GM18508 (cell line): Measurements from ENCODE around the gene NKG7.

Experiments used
- ATAC-seq: cut with Tn5 transposase; IDR thresholded peaks from one replicate; pipeline ENCODE4 v1.9.1; 2021; ENCODE audit warnings: moderate number of reproducible peaks; ENCODE audit not compliant: insufficient read depth, unreplicated experiment

NKG7 gene

DNA sequence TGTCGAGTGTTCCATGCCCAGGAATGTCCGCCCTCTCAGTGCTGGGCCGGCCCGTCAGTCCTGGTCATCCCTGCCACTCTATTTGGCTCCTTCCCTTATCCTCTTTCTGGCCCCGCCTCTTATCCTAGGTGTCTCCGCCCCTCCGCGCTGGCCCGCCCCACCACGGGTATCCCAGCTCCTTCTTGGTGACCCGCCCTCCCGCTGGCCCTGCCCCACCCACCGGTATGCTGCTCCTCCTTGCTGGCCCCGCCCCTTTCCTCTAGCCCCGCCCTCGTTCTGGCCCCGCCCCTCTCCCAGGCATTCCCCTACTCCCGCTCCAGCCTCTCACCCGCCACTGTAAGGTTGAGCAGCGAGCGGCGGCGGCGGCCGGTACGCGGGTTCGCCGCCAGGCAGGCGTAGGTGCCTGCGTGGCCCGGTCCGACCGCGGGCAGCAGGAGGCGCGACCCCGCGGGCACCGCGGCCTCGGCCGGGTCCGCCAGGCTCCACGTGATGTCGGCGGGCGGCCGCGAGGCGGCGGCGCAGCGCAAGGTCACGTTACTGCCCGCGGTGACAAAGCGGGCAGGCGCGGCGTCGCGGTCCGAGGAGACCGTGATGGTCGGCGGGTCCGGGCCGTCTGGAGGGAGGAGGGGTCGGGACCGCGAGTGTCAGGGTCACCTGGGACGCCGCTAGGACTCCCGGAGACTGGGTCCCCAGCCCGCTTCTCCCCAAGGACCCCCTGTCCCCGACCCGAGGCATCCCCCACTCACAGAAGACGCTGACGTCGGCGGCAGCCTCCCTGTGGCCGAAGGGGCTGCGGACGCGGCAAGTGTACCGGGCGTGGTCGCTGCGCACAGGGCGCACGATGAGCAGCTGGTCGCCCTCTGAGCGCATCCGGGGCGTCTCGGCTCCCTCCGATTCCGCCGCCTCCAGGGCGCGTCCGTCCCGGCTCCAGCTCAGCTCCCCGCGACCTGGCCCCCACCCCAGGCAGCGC, 32.5 kb downstream of the NKG7 start:
- no peak for ATAC-seq

DNA sequence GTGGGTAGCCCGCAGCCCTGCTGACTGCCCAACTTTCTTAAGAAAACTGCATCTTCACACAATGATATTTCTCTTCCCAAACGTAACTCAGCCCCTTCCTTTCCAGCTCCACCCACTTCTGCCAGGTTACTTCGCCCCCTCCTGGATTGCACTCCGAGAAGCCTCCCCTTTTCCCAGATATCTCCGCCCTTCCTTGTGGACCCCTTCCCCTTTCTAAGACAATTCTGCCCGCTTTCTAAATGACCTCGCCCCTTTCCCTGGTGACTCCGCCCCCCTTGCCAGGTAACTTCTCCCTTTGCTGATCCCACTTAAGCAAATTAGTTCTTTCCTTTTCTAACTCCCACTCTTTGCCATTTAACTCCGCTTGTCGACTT, 33.2 kb downstream of the NKG7 start:
- no peak for ATAC-seq

- no peak for ATAC-seq
These were observed 33.7 kb downstream of the NKG7 start for GRCh38 chr19:51338563-51339312.

GRCh38 chr19:51337861-51338562, 34.4 kb downstream of the NKG7 start:
- ATAC-seq = no peak

DNA sequence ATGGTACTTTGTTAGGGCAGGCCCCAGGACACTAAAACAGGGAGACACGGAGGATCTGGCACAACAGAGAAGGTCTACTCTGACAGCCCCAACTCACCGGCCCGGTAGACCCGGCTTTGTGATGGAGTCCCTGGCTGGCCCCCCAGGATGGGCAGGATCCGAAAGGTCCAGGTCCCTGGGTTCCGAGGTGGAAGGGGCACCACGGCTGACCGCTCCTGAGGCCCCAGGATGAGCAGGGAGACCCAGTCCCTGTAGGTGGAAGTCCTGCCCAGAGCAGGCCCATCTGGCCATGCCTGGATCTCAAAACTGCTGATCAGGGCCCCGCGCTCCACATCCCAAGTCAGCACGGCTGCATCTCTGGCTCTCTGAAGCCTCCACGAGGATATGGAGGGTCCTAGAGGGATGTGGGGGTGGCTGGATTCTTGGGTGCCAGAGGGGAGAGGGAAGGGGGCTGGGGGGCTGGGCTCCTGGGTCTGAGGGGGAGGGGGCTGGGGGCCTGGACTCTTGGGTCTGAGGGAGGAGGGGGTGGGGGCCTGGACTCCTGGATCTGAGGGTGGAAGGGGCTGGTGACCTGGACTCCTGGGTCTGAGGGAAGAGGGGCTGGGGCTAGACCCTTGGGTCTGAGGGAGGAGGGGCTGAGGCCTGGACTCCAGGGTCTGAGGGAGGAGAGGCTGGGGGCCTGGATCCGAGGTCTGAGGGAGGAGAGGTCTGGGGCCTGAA, 35.2 kb downstream of the NKG7 start:
- no peak for ATAC-seq

DNA sequence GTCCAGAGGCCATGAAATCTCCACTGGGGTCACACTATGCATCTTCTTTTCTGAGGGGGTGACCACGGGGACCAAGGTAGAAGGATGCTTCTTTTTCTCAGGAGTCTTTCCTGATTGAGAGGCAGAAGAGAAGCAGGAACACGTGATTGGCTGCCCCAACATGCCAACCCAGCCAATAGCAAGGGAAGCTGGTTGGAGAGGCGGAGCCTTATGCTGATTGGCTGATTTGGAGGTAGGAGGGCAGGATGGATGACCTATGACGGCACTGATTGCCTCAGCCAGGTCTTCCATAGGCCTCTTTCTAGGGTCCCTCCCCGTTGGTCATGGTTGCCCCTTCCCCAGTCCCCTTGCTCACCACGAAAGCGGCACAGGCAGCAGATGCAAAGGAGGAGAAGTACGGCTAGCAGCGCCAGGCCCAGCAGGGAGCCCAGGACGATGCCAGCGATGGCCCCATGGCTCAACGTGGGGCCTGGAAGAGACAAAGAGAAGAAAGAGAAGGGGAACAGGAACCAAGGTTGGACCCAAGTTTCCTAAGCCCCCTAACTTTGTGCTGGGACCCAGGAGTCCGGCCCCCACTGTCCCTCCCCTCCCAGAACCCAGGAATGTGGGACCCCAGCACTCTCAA, 38.5 kb downstream of the NKG7 start:
- no peak for ATAC-seq

DNA sequence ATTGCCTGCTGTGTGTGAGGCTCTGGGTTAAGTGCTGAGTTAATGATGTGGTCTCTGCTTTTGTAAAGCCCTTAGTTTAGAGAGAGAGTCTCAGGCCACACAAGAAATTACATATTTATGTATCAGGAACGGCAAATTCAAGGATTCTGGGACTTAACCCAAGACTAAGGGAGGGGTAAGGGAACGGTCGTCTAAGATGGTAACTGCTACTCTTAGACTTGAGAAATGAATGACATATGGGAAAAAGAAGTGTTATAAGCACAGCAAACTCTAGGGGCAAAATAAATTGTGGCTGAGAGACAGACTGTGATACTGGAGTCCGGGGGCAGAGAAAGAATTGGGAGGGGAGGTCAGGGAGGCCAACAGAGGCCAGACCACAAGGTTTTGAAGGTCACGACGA, 40.7 kb downstream of the NKG7 start:
- ATAC-seq = no peak

GRCh38 chr19:51331193-51331592, 41.3 kb downstream of the NKG7 start:
- no peak for ATAC-seq

GRCh38 chr19:51330366-51330765, 42.1 kb downstream of the NKG7 start:
- ATAC-seq = no peak

DNA sequence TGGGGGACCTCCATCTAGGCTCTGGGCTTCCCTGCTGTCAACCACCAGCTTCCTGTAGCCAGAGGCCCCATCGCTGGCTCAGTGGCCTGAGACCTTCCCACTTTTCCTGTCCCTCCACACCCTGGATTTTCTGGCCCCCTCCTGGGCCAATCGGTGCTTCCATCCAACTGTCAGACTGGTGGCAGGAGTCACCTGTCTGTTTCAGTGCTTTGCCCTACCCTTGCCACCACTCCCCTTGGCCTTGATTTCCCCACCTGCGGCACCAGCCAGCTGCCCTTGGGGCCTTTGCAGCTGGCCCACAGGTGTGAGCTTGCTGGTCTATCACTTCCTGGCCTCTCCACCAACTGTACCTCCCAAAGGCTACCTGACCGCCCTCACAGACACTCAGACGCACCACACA, 43.0 kb downstream of the NKG7 start:
- ATAC-seq = no peak

DNA sequence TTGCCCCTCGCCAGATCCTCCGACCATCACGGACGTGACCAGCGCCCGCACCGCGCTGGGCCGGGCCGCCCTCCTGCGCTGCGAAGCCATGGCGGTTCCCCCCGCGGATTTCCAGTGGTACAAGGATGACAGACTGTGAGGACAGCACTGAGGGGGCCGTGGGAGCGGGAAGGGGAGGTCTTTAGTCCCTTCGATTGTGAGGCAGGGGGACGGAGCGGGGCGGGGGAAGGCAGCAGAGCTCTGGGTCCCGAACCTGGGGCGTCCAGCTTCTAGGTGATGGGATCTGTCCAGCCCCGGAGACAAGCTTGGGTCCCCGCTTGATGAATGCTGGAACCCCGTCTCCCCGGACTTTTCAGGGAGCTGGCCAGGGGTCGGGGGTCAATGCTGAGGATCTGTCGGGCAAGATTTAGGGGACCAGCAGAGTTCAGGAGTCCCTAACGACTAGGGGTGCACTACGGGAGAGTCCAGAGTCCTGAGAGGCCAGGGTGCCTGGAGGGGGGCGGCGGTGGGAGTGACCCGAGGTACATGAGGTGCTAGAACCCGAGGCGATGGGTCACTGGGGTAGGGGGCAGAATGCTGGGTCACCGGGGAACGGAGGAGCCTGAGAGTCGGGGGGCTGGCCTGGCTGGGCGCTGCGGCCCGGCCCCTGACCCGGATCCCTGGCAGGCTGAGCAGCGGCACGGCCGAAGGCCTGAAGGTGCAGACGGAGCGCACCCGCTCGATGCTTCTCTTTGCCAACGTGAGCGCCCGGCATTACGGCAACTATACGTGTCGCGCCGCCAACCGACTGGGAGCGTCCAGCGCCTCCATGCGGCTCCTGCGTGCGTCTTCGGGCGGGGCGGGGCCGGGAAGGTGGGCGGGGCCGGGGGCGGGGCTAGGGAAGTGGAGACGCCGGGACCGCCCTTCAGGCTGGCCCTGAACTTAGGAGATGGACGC, 45.1 kb downstream of the NKG7 start:
- no peak for ATAC-seq

GRCh38 chr19:51326216-51327065, 46.0 kb downstream of the NKG7 start:
- no peak for ATAC-seq

DNA sequence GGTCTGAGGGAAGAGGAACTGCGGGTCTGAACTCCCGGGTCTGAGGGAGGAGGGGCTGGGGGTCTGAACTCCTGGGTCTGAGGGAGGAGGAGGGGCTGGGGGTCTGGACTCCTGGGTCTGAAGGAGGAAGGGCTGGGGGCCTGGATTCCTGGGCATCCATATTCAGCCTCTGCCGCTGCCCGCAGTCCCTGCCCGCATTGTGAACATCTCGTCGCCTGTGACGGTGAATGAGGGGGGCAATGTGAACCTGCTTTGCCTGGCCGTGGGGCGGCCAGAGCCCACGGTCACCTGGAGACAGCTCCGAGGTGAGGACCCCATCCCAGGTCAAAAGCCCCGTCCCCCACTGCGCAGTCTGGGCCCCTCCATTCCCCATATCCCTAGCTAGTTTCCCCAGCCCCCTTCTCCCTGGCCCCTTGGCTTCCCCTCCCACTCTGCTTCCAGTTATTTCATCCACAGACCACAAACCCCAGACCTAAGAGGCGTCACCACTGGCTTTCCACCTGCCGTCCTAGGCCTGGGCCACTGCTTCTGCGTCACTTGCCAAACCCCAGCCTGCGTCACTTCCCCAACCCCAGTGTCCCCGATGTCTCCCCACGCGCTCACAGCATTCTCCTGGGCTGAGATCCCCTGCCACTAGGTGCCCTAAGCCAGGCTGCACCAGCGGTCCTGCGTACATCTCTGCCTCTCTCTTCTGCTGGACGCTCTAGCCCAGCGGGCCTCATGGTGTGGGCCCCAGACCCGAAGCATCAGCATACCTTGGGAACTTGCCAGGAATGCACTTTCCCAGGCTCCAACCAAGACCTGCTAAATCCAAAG, 47.1 kb downstream of the NKG7 start:
- no peak for ATAC-seq

GRCh38 chr19:51324167-51324481, 48.3 kb downstream of the NKG7 start:
- no peak for ATAC-seq

DNA sequence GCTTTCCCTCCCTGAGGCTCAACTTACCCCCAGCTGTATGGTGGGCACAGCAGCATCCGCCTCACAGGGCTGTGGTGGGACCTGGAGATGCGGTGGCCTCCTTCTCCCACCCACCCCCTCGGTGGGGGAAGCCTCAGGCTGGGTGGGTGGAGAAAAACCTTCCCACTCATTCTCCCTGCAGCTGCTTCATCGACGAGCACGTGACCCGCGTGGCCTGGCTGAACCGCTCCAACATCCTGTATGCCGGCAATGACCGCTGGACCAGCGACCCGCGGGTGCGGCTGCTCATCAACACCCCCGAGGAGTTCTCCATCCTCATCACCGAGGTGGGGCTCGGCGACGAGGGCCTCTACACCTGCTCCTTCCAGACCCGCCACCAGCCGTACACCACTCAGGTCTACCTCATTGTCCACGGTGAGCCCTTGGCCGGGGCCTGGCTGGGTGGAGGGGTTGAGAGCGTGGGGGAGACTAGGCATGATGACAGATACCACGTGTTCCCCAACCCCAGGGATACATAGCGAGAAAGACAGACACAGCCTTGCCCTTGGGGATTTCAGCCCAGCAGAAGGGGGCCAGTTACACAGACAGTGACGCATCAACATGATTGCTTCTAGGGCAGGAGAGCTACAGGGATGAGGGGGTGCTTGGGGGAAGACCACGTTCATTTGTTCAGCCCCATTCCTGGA, 48.8 kb downstream of the NKG7 start:
- ATAC-seq = no peak

DNA sequence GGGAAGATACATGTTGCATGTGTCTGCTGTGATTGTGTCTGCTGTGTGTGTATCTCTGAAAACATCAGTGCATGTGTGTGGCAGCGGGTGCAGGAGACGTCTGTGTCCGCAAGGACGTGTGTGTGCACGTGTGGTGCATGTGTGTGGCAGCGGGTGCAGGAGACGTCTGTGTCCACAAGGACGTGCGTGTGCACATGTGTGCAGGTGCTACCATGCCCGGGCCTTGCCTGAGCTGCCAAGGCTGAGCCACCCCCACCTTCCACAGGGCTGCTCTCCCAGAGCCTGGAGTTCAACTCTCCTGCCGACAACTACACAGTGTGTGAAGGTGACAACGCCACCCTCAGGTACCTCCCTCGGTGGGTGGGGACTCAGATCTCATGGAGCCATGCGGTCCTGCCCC, 50.7 kb downstream of the NKG7 start:
- ATAC-seq = no peak
